GM21737 (cell line): ENCODE data around the gene PEX12.
"Not testable (repeated sequence)": the region's sequence is repeated elsewhere in the genome, so short reads cannot be mapped to it uniquely, and the experiment has no call there.

Source experiments
- ATAC-seq: cut with Tn5 transposase; IDR thresholded peaks from one replicate; pipeline ENCODE4 v1.9.1; 2021; ENCODE audit warnings: mild to moderate bottlenecking, moderate library complexity; ENCODE audit not compliant: unreplicated experiment

PEX12 gene

GRCh38 chr17:35578197-35578928 is at the start of gene PEX12:
PEX12 (minus strand) TSS chr17:35578571; CDS start chr17:35578021, 550 bp downstream.
- peak; percentile 75 for ATAC-seq

- ATAC-seq: no peak
Measured at GRCh38 chr17:35627417-35627816, 49.0 kb upstream of the PEX12 start.

GRCh38 chr17:35621768-35622167 is 43.4 kb upstream of the PEX12 start:
- ATAC-seq: no peak

- no peak for ATAC-seq
Measured at GRCh38 chr17:35618628-35619027, 40.3 kb upstream of the PEX12 start.

GRCh38 chr17:35617505-35617904 is 39.1 kb upstream of the PEX12 start:
- no peak for ATAC-seq

- ATAC-seq: no peak
Measured at GRCh38 chr17:35616536-35616935, 38.2 kb upstream of the PEX12 start.

- ATAC-seq: no peak
Measured at GRCh38 chr17:35614810-35615209, 36.4 kb upstream of the PEX12 start.

GRCh38 chr17:35612924-35613521 is 34.7 kb upstream of the PEX12 start:
- no peak for ATAC-seq

GRCh38 chr17:35610746-35611145 is 32.4 kb upstream of the PEX12 start:
- ATAC-seq: not testable (repeated sequence)

- ATAC-seq: no peak
Measured at GRCh38 chr17:35609831-35610230, 31.5 kb upstream of the PEX12 start.

GRCh38 chr17:35607239-35607847 is 29.0 kb upstream of the PEX12 start:
- ATAC-seq: no peak

- ATAC-seq: no peak
Measured at GRCh38 chr17:35605678-35606077, 27.3 kb upstream of the PEX12 start.

GRCh38 chr17:35603674-35604073 is 25.3 kb upstream of the PEX12 start:
- no peak for ATAC-seq

GRCh38 chr17:35597604-35598003 is 19.2 kb upstream of the PEX12 start:
- no peak for ATAC-seq

GRCh38 chr17:35596530-35597233 is 18.3 kb upstream of the PEX12 start:
- ATAC-seq: no peak

GRCh38 chr17:35596072-35596471 is 17.7 kb upstream of the PEX12 start:
- ATAC-seq: no peak

- no peak for ATAC-seq
Measured at GRCh38 chr17:35588196-35588920, 10.0 kb upstream of the PEX12 start.

GRCh38 chr17:35587074-35587961 is 8.9 kb upstream of the PEX12 start, which contains the start of gene AP2B1:
AP2B1 (plus strand) TSS chr17:35587322; CDS start chr17:35594031, 6,709 bp downstream.
- peak; percentile 74 for ATAC-seq

GRCh38 chr17:35586569-35587073 is 8.2 kb upstream of the PEX12 start:
- peak; percentile 6 for ATAC-seq

GRCh38 chr17:35584061-35584460 is 5.7 kb upstream of the PEX12 start:
- ATAC-seq: no peak
